ENCODE measurements around the gene SLC8B1. TPM values are rescaled to one million over a fixed set of nuclear protein-coding genes. Genes with fewer than 3 reads are reported as not detected.

The SLC8B1 gene
- total and polyA plus RNA-seq, 9 of the 15 experiments (the other 6 are each of a cell fraction or from before 2014, with no cell fraction given) = 0.86 to 34.1 (median 18.5) TPM

- TF ChIP-seq, protein P1, sequence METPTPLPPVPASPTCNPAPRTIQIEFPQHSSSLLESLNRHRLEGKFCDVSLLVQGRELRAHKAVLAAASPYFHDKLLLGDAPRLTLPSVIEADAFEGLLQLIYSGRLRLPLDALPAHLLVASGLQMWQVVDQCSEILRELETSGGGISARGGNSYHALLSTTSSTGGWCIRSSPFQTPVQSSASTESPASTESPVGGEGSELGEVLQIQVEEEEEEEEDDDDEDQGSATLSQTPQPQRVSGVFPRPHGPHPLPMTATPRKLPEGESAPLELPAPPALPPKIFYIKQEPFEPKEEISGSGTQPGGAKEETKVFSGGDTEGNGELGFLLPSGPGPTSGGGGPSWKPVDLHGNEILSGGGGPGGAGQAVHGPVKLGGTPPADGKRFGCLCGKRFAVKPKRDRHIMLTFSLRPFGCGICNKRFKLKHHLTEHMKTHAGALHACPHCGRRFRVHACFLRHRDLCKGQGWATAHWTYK (CRISPR knock-in tag; IDR thresholded peaks at IDR 0.05) = no peak
- no peak for TF ChIP-seq NR2C1 (IDR thresholded peaks at IDR 0.05)
- TF ChIP-seq NR2C1 (tag; IDR thresholded peaks at IDR 0.05) = no peak
- TF ChIP-seq USF1 (CRISPR knock-in tag; IDR thresholded peaks at IDR 0.05) = no peak
- TF ChIP-seq, protein P2, sequence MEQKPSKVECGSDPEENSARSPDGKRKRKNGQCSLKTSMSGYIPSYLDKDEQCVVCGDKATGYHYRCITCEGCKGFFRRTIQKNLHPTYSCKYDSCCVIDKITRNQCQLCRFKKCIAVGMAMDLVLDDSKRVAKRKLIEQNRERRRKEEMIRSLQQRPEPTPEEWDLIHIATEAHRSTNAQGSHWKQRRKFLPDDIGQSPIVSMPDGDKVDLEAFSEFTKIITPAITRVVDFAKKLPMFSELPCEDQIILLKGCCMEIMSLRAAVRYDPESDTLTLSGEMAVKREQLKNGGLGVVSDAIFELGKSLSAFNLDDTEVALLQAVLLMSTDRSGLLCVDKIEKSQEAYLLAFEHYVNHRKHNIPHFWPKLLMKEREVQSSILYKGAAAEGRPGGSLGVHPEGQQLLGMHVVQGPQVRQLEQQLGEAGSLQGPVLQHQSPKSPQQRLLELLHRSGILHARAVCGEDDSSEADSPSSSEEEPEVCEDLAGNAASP (IDR thresholded peaks at IDR 0.05) = no peak
- TF ChIP-seq MAFK (IDR thresholded peaks at IDR 0.05; ENCODE audit: low read length) = no peak
- TF ChIP-seq ZNF253 (CRISPR knock-in tag; conservative IDR thresholded peaks at IDR 0.05) = no peak
- no peak for TF ChIP-seq NFIC (IDR thresholded peaks at IDR 0.05)
- peak in 2 of 3 experiments; percentile 4 to 12; a peak in 1 of 6 replicates for TF ChIP-seq CTCF (IDR thresholded peaks at IDR 0.05 in 2 of 3, conservative IDR thresholded peaks at IDR 0.05 in 1 of 3; ENCODE audit: insufficient read depth in 2 of 3, low read depth in 1 of 3, low read length in 3 of 3)
- no peak for TF ChIP-seq PHF8 (IDR thresholded peaks at IDR 0.05; ENCODE audit: borderline replicate concordance, low read length)
- TF ChIP-seq MXI1 (IDR thresholded peaks at IDR 0.05; ENCODE audit: low read depth, low read length) = no peak
- TF ChIP-seq COPS2 (conservative IDR thresholded peaks at IDR 0.05) = no peak
- no peak for TF ChIP-seq POLR3G (IDR thresholded peaks at IDR 0.05; ENCODE audit: extremely low read depth, insufficient read length, insufficient replicate concordance)
- no peak for TF ChIP-seq KAT8 (IDR thresholded peaks at IDR 0.05; ENCODE audit: low read depth)
- no peak for TF ChIP-seq EWSR1 (IDR thresholded peaks at IDR 0.05; ENCODE audit: borderline replicate concordance, low read depth, partially characterized antibody)
- TF ChIP-seq, protein P3, sequence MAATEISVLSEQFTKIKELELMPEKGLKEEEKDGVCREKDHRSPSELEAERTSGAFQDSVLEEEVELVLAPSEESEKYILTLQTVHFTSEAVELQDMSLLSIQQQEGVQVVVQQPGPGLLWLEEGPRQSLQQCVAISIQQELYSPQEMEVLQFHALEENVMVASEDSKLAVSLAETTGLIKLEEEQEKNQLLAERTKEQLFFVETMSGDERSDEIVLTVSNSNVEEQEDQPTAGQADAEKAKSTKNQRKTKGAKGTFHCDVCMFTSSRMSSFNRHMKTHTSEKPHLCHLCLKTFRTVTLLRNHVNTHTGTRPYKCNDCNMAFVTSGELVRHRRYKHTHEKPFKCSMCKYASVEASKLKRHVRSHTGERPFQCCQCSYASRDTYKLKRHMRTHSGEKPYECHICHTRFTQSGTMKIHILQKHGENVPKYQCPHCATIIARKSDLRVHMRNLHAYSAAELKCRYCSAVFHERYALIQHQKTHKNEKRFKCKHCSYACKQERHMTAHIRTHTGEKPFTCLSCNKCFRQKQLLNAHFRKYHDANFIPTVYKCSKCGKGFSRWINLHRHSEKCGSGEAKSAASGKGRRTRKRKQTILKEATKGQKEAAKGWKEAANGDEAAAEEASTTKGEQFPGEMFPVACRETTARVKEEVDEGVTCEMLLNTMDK (IDR thresholded peaks at IDR 0.05; ENCODE audit: borderline replicate concordance, insufficient read depth, low read depth, low read length, poor library complexity, severe bottlenecking) = no peak
- no peak for TF ChIP-seq FOXP4 (CRISPR knock-in tag; IDR thresholded peaks at IDR 0.05; ENCODE audit: borderline replicate concordance)
- peak; percentile 54; the same call in 1 of the 2 replicates for TF ChIP-seq BCOR (IDR thresholded peaks at IDR 0.05)
These were observed 12.2 kb upstream of the SLC8B1 start (continued) for GRCh38 chr12:113347107-113347506.

Data from K562 (cell line).